ENCODE measurements around the gene RTP3. TPM values are rescaled to one million over a fixed set of nuclear protein-coding genes. Genes with fewer than 3 reads are reported as not detected.

The RTP3 gene
- polyA plus RNA-seq, 1 donor from 2014 or later, result not detected

Other genes with a start within 250 kb of the RTP3 start
- 10.9 TPM for gene CCR2, start 143.9 kb upstream of the RTP3 start, polyA plus RNA-seq
- gene CCR5, start 127.0 kb upstream of the RTP3 start, polyA plus RNA-seq, result not detected
- 1.3 TPM for gene CCRL2, start 90.7 kb upstream of the RTP3 start, polyA plus RNA-seq
- gene LTF, start 33.1 kb upstream of the RTP3 start, polyA plus RNA-seq, result not detected
- 0.06 TPM for gene LRRC2, start 68.3 kb downstream of the RTP3 start, polyA plus RNA-seq
- gene FAM240A, start 114.5 kb downstream of the RTP3 start, polyA plus RNA-seq, result not detected
- gene ALS2CL, start 195.7 kb downstream of the RTP3 start, polyA plus RNA-seq, result 0.10 TPM
- not detected for gene TMIE, start 203.4 kb downstream of the RTP3 start, polyA plus RNA-seq
- not detected for gene PRSS50, start 219.9 kb downstream of the RTP3 start, polyA plus RNA-seq